ENCODE results near the gene RPL21. TPM values are rescaled to one million over a fixed set of nuclear protein-coding genes. Genes with fewer than 3 reads are reported as not detected.

Gene RPL21
- total RNA-seq, 2 experiments from 2014 or later, result 1,706 to 1,738 TPM

Small RNA genes within 50 kb of the gene (small RNA-seq; reads per million reads assigned to genes)
- gene SNORA27 (not detected), gene SNORD102 (not detected)

Other genes starting within 250 kb of the RPL21 start
- 9.9 and 11.5 TPM in 2 replicates for gene USP12, start 79.7 kb upstream of the RPL21 start, total RNA-seq (2014; rRNA removed; shearing (Covaris generic))
- 27.6 and 28.0 TPM in 2 replicates for gene USP12, start 79.7 kb upstream of the RPL21 start, total RNA-seq (2022)
- gene RASL11A, start 19.3 kb downstream of the RPL21 start, total RNA-seq (2014; rRNA removed; shearing (Covaris generic)), result 1.3 and 5.1 TPM in 2 replicates
- gene RASL11A, start 19.3 kb downstream of the RPL21 start, total RNA-seq (2022), result 1.4 and 2.4 TPM in 2 replicates
- gene GTF3A, start 173.1 kb downstream of the RPL21 start, total RNA-seq (2014; rRNA removed; shearing (Covaris generic)), result 220 and 251 TPM in 2 replicates
- gene GTF3A, start 173.1 kb downstream of the RPL21 start, total RNA-seq (2022), result 242 and 245 TPM in 2 replicates
- 37.9 and 56.3 TPM in 2 replicates for gene MTIF3, start 199.0 kb downstream of the RPL21 start, total RNA-seq (2014; rRNA removed; shearing (Covaris generic))
- 42.9 and 51.2 TPM in 2 replicates for gene MTIF3, start 199.0 kb downstream of the RPL21 start, total RNA-seq (2022)

All from OCI-LY7 (cell line).